Endothelial cell of umbilical vein (primary cell): ENCODE data around the gene TANGO6. TPM values are rescaled to one million over a fixed set of nuclear protein-coding genes. Genes with fewer than 3 reads are reported as not detected.

Source experiments
- BruUV-seq: library from RNA; stranded (reverse); fragments of 400-500 nt; replicated peaks from 2 replicates; lab custom pipeline; 2021; lab: Mats Ljungman, UMichigan
- CTCF ChIA-PET: fragments of 300-600, 350-600 bp; sonication (Branson Sonifier 250); formaldehyde crosslinking; loops from one replicate; lab custom pipeline; 2021; ENCODE audit warnings: antibody characterized with exemption, inconsistent platforms; lab: Charles Lee
- POLR2A ChIA-PET: fragments of 300-600, 350-600 bp; sonication (Branson Sonifier 250); formaldehyde crosslinking; loops from one replicate; lab custom pipeline; 2021; ENCODE audit warnings: antibody characterized with exemption, inconsistent platforms; lab: Charles Lee
- DNase-seq: peaks from one replicate; pipeline ENCODE4 v3.0.0-alpha.2; 2011; ENCODE audit warnings: low read depth, low spot score
- FAIRE-seq: peaks from 2 replicates; lab custom pipeline; 2011; peaks lifted over from hg19 to GRCh38; lab: Jason Lieb, UNC
- H2AFZ ChIP-seq: 2 replicates; pipeline ENCODE4 v1.6.0; 2012; ENCODE audit warnings: low read depth, low read length, control low read depth, inconsistent platforms
- H3K27ac ChIP-seq: 2 replicates; pipeline ENCODE4 v1.5.1; 2011; ENCODE audit warnings: low read depth, mild to moderate bottlenecking, control low read depth, low read length, moderate library complexity; ENCODE audit not compliant: insufficient read depth
- H3K27me3 ChIP-seq, 2 experiments: 2 replicates each; pipeline versions ENCODE4 v1.6.0 to v1.6.1; 2011; ENCODE audit warnings: low read length in 2 of 2, mixed read lengths in 1 of 2; ENCODE audit not compliant: control insufficient read depth in 2 of 2, insufficient read depth in 2 of 2
- H3K36me3 ChIP-seq, 2 experiments: 2 replicates in 1 of 2; 3 replicates in 1 of 2; pipeline ENCODE4 v1.5.1; 2011; ENCODE audit warnings: low read length in 2 of 2, mild to moderate bottlenecking in 1 of 2, moderate library complexity in 1 of 2; ENCODE audit not compliant: control insufficient read depth in 2 of 2, insufficient read depth in 2 of 2; ENCODE audit errors: extremely low read depth in 1 of 2
- H3K4me1 ChIP-seq: 3 replicates; pipeline ENCODE4 v1.5.1; 2011; ENCODE audit warnings: mild to moderate bottlenecking, low read length; ENCODE audit not compliant: control insufficient read depth, insufficient read depth; ENCODE audit errors: extremely low read depth
- H3K4me2 ChIP-seq: 2 replicates; pipeline ENCODE4 v1.6.1; 2011; ENCODE audit warnings: low read length, control low read depth, mixed read lengths; ENCODE audit not compliant: insufficient read depth
- H3K4me3 ChIP-seq, 3 experiments: fragments of 200-600 bp in 1 of 3; sonication (generic), shearing (Covaris generic) in 1 of 3; replicated peaks in 1 of 3; 2 replicates each; pipeline ENCODE4 v1.5.1; 2011 to 2016; ENCODE audit warnings: control low read depth in 3 of 3, low read length in 3 of 3, mild to moderate bottlenecking in 2 of 3, inconsistent platforms in 1 of 3, low read depth in 1 of 3, moderate library complexity in 1 of 3; ENCODE audit not compliant: insufficient read depth in 1 of 3
- H3K79me2 ChIP-seq: 2 replicates; pipeline ENCODE4 v1.6.0; 2012; ENCODE audit warnings: low read length, inconsistent platforms; ENCODE audit not compliant: control insufficient read depth, insufficient read depth
- H3K9ac ChIP-seq: replicated peaks from 2 replicates; pipeline ENCODE3; 2011; ENCODE audit warnings: low read length, control low read depth; ENCODE audit not compliant: insufficient read depth; ENCODE audit errors: extremely low read depth
- H3K9me1 ChIP-seq: replicated peaks from 3 replicates; pipeline ENCODE4 v1.6.0; 2011; ENCODE audit warnings: mild to moderate bottlenecking, low read length; ENCODE audit not compliant: control insufficient read depth, insufficient read depth; ENCODE audit errors: extremely low read depth
- H3K9me3 ChIP-seq: replicated peaks from 2 replicates; pipeline ENCODE4 v1.5.1; 2012; ENCODE audit warnings: low read length, inconsistent platforms; ENCODE audit not compliant: control insufficient read depth, insufficient read depth
- H4K20me1 ChIP-seq: replicated peaks from 2 replicates; pipeline ENCODE3; 2011; ENCODE audit warnings: mild to moderate bottlenecking, low read length; ENCODE audit not compliant: control insufficient read depth, insufficient read depth; ENCODE audit errors: extremely low read depth
- MYC ChIP-seq: IDR thresholded peaks from one replicate; pipeline ENCODE4 v1.6.1; 2011; ENCODE audit warnings: mild to moderate bottlenecking, low read depth, low read length
- POLR2A ChIP-seq: IDR thresholded peaks from 2 replicates; pipeline ENCODE4 v1.6.1; 2012; ENCODE audit warnings: low read depth, mild to moderate bottlenecking, control low read depth, low read length
- dilution Hi-C: fragments of 300-500 bp; cut with MboI; formaldehyde crosslinking; loops from one replicate; pipeline ENCODE4 v1.15.0; 2019; ENCODE audit warnings: low sequenced_read_pairs; ENCODE audit not compliant: extremely low pct_ligation_motif_present
- intact Hi-C: fragments of 100-400 bp; cut with micrococcal nuclease; formaldehyde crosslinking; loops from one replicate; pipeline ENCODE4 v1.10.0; 2022
- polyA plus RNA-seq, 4 experiments: library from polyadenylated mRNA; depleted of rRNA in 3 of 4; stranded (reverse) in 3 of 4; unstranded in 1 of 4; fragments of >200 nt; gene quantifications; 2 replicates each; pipeline versions ENCODE4 v1.2.1 to v1.2.3, GENCODE V29; 2011 to 2012; ENCODE audit warnings: missing spikeins in 1 of 4
- total RNA-seq: library from RNA; stranded (reverse); gene quantifications from 2 replicates; pipeline ENCODE4 v1.2.3, GENCODE V29; 2021

The TANGO6 gene
- total and polyA plus RNA-seq, 2 donors (not counting 3 experiments of a cell fraction or from before 2014, with no cell fraction given), result 6.7 to 21.2 TPM

DNA sequence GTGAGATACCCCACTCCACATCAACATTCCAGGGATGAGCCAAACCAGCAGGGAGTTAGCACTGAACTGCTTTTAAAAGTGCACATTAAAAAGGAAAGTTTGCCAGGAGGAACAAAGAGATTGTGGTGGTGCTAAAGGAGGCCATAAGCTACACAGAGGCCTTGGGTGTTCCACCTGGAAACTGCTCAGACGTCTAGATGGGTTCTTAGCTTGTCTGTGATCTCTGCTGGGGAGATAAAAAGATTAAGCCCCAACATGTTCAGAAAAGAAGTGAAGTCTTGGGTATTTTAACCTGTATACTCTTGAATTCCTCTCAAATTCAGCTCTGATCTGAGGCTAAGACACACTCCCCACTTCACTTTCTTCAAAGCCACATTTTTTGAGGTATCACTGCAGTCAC lies 272.5 kb downstream of the TANGO6 start:
- dilution Hi-C loops (no loop called here), intact Hi-C loops (no loop called here)
- BruUV-seq, result no TSS peak
- Histone ChIP-seq H3K9me1 (no peaks in the 10 kb centered on the region), H3K4me2 (no peak overlapping the region), H3K9ac (no peak overlapping the region), H4K20me1 (peaks cover 3% of the 10 kb centered on the region), H3K79me2 (no peaks in the 10 kb centered on the region), H3K27ac (no peak overlapping the region), H3K36me3 (peaks cover 2 to 23% of the 10 kb centered on the region in 2 experiments), H3K4me1 (peaks cover 17% of the 10 kb centered on the region), H3K4me3 (no peak overlapping the region), H3K27me3 (no peaks in the 10 kb centered on the region), H3K9me3 (no peaks in the 10 kb centered on the region), H2AFZ (no peak overlapping the region)
- TF ChIP-seq MYC, result no peak
- TF ChIP-seq POLR2A, result no peak
- CTCF ChIA-PET, result interaction anchor here (1.0 to 2.1 kb wide), 3 partner anchors 10 to 214 kb away, joined by 3 to 5 read pairs (median 3); partner anchors contain the start of gene HAS3
- no peak for DNase-seq
- no peak for FAIRE-seq
- POLR2A ChIA-PET, result no interaction called here

DNA sequence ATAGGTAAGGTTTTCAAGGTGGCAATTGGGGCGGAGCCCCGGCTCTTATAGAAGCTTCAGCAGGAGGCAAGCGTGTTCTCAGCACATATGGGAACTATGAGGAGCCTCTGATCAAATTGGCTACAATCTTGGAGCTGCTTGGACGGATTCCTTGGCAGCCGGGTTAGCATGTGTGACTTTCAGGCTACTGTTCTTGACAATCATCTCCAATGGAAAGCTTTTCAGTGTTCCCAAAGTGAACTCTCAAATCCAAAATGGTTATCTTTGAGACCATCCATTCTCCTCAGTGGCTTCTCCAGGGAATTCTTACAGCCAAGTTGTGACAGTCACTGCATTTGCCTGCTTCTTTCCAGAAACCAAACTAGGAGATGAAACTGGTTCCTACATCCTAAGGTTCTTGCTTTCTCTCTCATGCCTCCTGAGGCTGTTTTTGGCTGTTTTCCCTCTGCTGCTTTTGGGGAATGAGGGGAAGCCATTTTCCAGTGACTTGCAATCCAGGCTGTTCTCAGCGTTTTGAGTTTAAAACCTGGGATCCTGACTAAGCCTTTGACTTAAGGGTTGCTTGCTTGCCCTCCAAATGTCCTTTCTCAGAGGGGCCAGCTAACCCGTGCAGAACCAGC lies 273.0 kb downstream of the TANGO6 start:
- H3K4me3 ChIP-seq, result no peak overlapping the region
- no peaks in the 10 kb centered on the region for H3K79me2 ChIP-seq
- dilution Hi-C loops, result no loop called here
- no peaks in the 10 kb centered on the region for H3K9me3 ChIP-seq
- TF ChIP-seq POLR2A, result no peak
- DNase-seq (no peak), FAIRE-seq (no peak)
- intact Hi-C loops, result no loop called here
- H3K27ac ChIP-seq, result no peak overlapping the region
- POLR2A ChIA-PET, result no interaction called here
- BruUV-seq, result no TSS peak
- peaks cover 2 to 26% of the 10 kb centered on the region in 2 experiments for H3K36me3 ChIP-seq
- no peaks in the 10 kb centered on the region for H3K9me1 ChIP-seq
- H4K20me1 ChIP-seq, result peaks cover 3% of the 10 kb centered on the region
- H3K27me3 ChIP-seq, result no peaks in the 10 kb centered on the region
- no peak overlapping the region for H2AFZ ChIP-seq
- CTCF ChIA-PET, result interaction anchor here (1.0 to 2.3 kb wide), 5 partner anchors 8 to 269 kb away, joined by 3 to 11 read pairs (median 3); partner anchors contain the start of gene HAS3
- H3K4me2 ChIP-seq, result no peak overlapping the region
- peaks cover 17% of the 10 kb centered on the region for H3K4me1 ChIP-seq
- no peak overlapping the region for H3K9ac ChIP-seq
